HG03135 (cell line): ENCODE results near the gene ANKRD30B.
"Not testable (repeated sequence)": the region's sequence is repeated elsewhere in the genome, so short reads cannot be mapped to it uniquely, and the experiment has no call there.

Experiments
- ATAC-seq: cut with Tn5 transposase; IDR thresholded peaks from one replicate; pipeline ENCODE4 v1.9.1; 2021; ENCODE audit warnings: mild to moderate bottlenecking, moderate library complexity; ENCODE audit not compliant: unreplicated experiment

ANKRD30B gene

DNA sequence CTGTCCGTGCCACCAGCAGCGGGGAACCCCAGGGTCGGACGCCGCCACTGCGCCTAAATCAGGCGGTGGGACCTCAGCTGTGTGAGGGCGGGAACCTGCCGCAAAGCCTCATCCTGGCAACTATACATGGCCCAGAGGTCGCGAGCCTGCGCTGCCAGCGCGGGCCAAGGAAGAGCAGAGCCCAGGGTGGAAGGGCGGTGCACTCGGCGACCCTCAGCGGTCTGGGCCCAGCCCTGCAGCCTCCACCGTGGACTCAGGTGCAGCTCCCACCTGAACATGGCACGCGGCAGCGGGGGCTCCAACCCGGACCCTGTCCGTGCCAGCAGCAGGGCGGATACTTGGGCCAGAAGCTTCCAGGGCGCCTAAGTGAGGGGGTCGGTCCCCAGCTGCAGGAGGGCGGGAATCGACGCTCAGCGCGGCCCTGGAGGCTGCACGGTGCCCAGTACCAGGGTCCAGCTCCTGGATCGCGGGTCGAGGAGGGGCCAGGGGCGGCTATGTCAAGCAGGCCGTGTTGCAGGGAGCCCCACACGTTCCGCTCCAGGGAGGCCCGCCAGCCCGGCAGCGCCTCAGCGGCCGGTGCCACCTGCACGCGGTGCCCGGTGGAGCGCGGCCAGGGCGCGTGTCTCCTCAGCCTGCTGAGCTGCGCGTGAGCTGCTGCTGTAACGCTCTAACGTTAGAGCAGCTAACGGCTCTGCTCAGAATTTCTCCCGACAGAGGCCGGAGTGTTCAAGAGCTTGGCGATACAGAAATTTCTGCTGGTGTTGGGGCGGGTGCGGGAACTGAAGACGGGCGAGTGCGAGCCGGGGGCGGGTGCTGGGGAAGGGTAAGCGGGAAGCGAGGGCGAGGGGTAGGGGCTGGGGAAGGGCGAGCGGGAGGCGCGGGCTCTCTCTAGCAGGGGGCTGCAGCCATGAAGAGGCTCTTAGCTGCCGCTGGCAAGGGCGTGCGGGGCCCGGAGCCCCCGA, at the start of gene ANKRD30B:
TSS of gene ANKRD30B (plus strand) at position 660 of the 962 bp plus-strand sequence. CDS start at position 908, 248 bp downstream.
- ATAC-seq: no peak

DNA sequence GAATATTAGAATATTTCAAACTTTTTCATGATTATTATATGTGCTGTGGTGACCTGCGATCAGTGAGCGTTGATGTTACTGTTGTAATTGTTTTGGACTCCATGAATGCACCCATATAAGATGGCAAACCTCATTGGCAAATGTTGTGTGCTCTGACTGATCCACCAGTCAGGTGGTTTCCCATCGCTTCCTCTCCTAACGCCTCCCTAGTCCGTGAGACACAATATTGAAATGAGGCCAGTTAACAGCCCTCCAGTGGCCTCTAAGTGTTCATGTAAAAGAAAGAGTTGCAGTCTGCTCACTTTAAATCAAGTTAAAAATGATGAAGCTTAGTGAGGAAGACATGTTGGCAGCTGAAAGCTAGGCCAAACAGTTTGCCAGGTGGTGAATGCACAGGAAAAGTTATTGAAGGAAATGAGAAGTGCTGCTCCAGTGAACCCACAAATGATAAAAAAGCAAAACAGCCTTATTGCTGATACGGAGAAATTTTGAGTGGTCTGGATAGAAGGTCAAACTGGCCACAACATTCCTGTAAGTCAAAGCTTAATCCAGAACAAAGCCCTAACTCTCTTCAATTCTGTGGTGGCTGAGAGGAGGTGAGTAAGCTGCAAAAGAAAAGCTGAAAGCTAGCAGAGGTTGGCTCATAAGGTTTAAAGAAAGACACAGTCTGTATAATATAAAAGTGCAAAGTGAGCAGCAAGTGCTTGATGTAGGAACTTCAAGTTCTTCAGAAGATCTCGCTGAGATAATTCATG, 46.5 kb upstream of the ANKRD30B start:
- ATAC-seq: not testable (repeated sequence)

GRCh38 chr18:14709761-14710160, 38.2 kb upstream of the ANKRD30B start:
- not testable (repeated sequence) for ATAC-seq

DNA sequence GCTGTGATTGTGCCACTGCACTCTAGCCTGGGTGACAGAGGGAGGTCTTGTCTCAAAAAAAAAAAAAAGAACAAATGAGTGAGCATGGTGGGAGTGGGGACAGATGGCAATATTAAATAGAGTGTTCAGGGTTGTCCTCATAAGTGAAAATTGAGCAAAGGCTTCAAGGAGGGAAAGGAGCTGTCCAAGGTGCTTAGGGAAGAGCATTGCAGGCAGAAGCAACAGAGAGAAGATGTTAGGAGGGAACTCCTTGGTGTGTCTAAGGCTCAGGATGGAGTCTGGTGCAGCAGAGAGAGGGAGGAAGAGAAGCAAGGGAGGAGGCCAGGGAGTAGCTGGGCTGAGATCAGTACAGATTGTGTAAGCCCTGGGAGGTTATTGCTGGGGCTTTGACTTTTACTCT, 26.4 kb upstream of the ANKRD30B start:
- not testable (repeated sequence) for ATAC-seq

- ATAC-seq: not testable (repeated sequence)
Measured at GRCh38 chr18:14739056-14739455, 8.9 kb upstream of the ANKRD30B start.

DNA sequence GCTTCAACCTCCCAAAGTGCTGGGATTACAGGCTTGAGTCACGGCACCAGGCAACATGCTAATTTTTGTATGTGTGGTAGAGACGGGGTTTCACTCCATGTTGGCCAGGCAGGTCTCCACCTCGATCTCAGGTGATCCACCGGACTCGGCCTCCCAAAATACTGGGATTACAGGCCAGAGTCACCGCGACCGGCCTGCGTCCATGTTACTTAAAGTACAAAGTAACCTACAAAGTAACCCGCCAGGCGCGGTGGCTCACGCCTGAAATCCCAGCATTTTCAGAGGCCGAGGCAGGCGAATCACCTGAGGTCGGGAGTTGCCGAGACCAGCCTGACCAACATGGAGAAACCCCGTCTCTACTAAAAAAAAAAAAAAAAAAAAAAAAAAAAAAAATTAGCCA, 1.1 kb upstream of the ANKRD30B start:
- ATAC-seq: no peak

- no peak for ATAC-seq
Measured at GRCh38 chr18:14748496-14748895, 524 bp downstream of the ANKRD30B start.

DNA sequence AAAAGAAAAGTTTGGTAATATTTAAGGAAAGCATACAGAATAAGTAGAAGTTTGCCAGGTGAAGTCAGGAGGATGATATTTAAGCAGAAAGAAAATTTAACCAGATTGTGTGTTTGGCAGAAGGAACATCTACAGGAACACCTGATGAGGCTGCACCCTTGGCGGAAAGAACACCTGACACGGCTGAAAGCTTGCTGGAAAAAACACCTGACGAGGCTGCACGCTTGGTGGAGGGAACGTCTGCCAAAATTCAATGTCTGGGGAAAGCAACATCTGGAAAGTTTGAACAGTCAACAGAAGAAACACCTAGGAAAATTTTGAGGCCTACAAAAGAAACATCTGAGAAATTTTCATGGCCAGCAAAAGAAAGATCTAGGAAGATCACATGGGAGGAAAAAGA, 15.6 kb downstream of the ANKRD30B start:
- not testable (repeated sequence) for ATAC-seq

GRCh38 chr18:14767474-14767873, 19.5 kb downstream of the ANKRD30B start:
- no peak for ATAC-seq

DNA sequence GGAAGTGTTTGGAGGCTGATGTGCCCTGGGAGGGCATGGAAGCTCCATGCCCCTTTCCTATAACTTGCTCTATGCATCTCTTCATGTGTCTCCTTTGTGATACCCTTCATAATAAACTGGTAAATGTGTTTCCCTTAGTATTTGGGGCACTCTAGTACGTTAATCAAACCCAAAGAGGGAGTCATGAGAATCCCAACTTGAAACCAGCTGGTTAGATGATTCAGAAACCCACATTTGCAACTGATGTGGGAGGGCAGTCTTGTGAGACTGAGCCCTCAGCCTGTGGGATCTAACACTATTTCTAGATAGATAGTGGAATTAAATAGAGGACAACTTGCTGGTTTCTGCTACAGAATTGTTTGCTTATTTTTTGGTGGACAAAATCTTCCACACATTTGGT, 20.3 kb downstream of the ANKRD30B start:
- ATAC-seq: no peak

GRCh38 chr18:14769381-14769780, 21.4 kb downstream of the ANKRD30B start:
- no peak for ATAC-seq

DNA sequence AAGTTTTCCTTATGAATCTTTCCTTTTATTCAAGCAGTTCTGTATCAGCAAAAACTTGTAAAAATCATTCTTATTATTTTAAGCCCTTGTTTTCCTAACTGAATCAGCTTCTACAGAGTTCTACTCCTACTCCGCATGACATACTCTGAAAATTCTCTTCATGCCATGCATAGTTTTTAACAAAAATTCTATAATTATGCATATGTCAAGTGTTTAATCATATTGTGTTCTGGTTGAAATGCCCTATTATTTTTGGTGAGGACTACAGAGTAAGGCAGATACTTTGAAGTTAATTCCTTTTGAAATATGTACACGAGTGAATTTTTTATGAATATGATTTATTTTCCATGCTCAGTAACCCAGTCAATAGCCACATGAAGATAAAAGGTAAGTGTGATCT, 28.8 kb downstream of the ANKRD30B start:
- ATAC-seq: no peak

DNA sequence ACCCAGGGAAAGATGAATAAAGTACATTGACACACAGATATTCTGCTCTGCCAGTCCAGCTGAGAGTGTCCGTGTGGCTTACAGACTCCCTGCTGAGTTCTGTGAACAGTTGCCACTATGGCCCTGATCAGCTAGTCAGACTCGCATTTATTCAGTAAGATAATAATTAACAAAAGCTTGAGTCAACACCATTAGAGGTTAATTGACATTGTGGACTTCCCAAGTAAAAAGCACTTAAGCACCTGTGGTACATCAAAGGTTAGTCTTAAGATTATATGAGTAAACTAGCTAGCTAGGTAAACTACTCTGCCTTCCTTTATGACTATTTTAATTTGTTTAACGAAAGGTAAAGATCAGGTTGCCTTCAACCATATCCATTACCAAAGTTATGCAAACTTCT, 33.7 kb downstream of the ANKRD30B start:
- ATAC-seq: no peak

DNA sequence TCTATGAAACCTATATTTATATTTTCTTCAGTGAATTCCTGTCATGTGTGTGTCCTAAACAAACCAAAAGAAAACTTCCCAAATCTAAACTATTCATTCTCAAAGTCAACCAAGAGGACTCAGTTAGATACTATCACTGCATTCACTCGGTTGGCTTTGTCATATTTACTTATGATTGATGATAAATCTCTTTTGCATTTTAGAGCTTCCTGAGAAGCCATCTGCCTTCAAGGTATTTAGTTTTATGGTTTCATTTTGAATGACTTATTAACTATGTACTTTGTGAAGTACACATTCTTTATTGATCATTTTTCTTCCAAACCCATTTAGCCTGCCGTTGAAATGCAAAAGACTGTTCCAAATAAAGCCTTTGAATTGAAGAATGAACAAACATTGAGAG, 36.2 kb downstream of the ANKRD30B start:
- no peak for ATAC-seq

GRCh38 chr18:14796876-14797275, 48.9 kb downstream of the ANKRD30B start:
- ATAC-seq: not testable (repeated sequence)

DNA sequence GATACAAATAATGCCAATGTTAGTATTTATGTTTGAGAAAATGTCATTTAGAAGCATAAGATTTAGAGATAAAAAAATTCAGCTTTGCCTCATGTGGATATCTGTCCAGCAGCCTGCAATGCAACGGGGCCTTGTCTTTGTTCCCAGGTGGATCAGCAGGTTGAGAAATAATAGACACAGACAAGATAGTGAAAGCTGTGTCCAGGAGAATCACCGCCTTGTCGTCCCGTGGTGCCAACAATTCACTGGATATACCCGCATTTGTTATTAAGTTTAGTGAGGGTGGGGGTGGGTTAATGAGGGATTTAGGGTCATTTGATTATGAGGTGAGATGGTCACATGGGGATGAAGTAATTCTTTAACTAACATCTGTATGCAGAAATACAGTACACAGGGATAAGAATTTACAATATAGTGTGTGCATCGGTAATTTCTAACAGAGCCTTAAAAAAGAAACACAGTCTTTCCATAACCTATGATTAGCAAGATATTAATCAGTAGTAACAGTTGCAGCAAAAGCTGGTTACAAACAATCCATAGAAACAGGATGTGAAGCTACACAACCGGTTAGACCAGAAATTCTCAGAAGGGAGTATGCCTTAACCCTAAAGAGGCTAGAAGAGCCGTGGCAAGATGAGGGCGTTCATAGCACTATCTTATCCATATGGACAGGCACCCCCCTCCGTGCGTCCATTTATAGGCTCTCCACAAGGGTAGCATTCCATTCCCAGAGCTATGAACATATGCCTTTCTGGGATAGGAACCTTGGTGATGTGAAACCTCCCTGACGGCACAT, 50.2 kb downstream of the ANKRD30B start:
- ATAC-seq: not testable (repeated sequence)

DNA sequence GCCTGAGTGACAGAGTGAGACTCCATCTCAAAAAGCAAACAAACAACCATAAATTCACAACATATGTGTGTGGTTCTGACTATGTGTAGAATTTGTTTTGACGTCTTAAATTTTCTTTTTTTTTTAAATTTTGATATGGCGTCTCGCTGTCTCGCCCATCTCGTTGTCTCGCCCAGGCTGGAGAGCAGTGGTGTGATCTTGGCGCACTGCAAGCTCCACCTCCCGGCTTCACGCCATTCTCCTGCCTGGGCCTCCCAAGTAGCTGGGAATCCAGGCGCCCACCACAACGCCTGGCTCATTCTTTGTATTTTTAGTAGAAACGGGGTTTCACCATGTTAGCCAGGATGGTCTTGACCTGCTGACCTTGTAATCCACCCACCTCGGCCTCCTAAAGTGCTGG, 63.1 kb downstream of the ANKRD30B start:
- not testable (repeated sequence) for ATAC-seq

- ATAC-seq: not testable (repeated sequence)
Measured at GRCh38 chr18:14826972-14827632, 79.1 kb downstream of the ANKRD30B start.

DNA sequence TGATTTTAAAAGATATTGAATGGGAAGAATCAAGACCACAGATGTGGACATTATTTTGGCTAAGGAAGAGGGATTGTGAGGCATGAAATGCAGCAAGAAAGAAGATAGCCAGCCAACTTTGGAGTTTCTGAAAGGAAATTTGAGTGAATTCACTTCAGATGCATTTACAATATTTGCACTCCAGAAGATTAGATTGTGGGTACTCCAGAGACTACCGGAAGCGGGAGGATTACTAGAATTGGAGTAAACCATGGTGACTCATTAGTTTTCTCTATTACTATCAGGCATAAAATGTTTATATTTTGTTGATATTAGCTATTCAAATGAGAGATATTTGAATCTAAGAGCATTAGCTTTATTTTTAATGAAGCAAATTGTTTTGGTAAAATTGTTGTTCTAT, 93.6 kb downstream of the ANKRD30B start:
- not testable (repeated sequence) for ATAC-seq

GRCh38 chr18:14851533-14851932, 103.6 kb downstream of the ANKRD30B start:
- not testable (repeated sequence) for ATAC-seq
